Liver (tissue), 9 donors: ENCODE measurements around the gene CABP4. TPM values are rescaled to one million over a fixed set of nuclear protein-coding genes. Genes with fewer than 3 reads are reported as not detected.
A peak's percentile ranks its signal among the peaks of the same experiment; 100 is the strongest.

Source experiments
- DNase-seq: peaks from one replicate; pipeline ENCODE4 v3.0.0-alpha.2; 2017; ENCODE audit warnings: low spot score
- H3K27ac ChIP-seq, 2 donors: one replicate each; pipeline ENCODE4 v1.7.0; 2013; ENCODE audit warnings: inconsistent platforms in 2 of 2, low read length in 2 of 2, control low read depth in 1 of 2, low read depth in 1 of 2, mild to moderate bottlenecking in 1 of 2
- H3K27me3 ChIP-seq, 4 donors: one replicate each; pipeline versions ENCODE4 v1.6.1 to v1.7.0; 2013; ENCODE audit warnings: low read length in 3 of 4, inconsistent platforms in 1 of 4, mild to moderate bottlenecking in 1 of 4, moderate library complexity in 1 of 4; ENCODE audit not compliant: control insufficient read depth in 4 of 4, insufficient read depth in 4 of 4
- H3K36me3 ChIP-seq, 4 donors: one replicate each; pipeline versions ENCODE4 v1.6.1 to v1.7.0; 2013; ENCODE audit warnings: low read length in 3 of 4, mild to moderate bottlenecking in 3 of 4, low read depth in 1 of 4, moderate library complexity in 1 of 4; ENCODE audit not compliant: control insufficient read depth in 4 of 4, insufficient read depth in 3 of 4
- H3K4me1 ChIP-seq, 4 donors: one replicate each; pipeline versions ENCODE4 v1.6.1 to v1.7.0; 2013; ENCODE audit warnings: low read length in 3 of 4, mild to moderate bottlenecking in 3 of 4, moderate library complexity in 1 of 4; ENCODE audit not compliant: control insufficient read depth in 4 of 4, insufficient read depth in 4 of 4
- H3K4me3 ChIP-seq, 3 donors: one replicate each; pipeline versions ENCODE4 v1.6.1 to v1.7.0; 2013; ENCODE audit warnings: low read length in 3 of 3, control low read depth in 1 of 3, low read depth in 1 of 3, mild to moderate bottlenecking in 1 of 3
- H3K9ac ChIP-seq, 2 donors: one replicate each; pipeline ENCODE4 v1.7.0; 2013; ENCODE audit warnings: low read length in 2 of 2, mild to moderate bottlenecking in 2 of 2, moderate library complexity in 2 of 2, control low read depth in 1 of 2, low read depth in 1 of 2
- H3K9me3 ChIP-seq, 4 donors: one replicate each; pipeline versions ENCODE4 v1.6.1 to v1.7.0; 2013; ENCODE audit warnings: low read length in 3 of 4; ENCODE audit not compliant: control insufficient read depth in 4 of 4
- EGR1 ChIP-seq, 2 donors: IDR thresholded peaks; 2 replicates each; pipeline ENCODE4 v1.6.1; 2016 to 2018; ENCODE audit warnings: antibody characterized with exemption in 2 of 2, low read depth in 2 of 2
- FOXA1 ChIP-seq: IDR thresholded peaks from 2 replicates; pipeline ENCODE4 v1.6.1; 2016; ENCODE audit warnings: antibody characterized with exemption
- FOXA2 ChIP-seq: IDR thresholded peaks from 2 replicates; pipeline ENCODE4 v1.6.1; 2016; ENCODE audit warnings: antibody characterized with exemption
- GABPA ChIP-seq, 2 donors: IDR thresholded peaks in 1 of 2; conservative IDR thresholded peaks in 1 of 2; 2 replicates each; pipeline ENCODE4 v1.6.1; 2016; ENCODE audit warnings: antibody characterized with exemption in 2 of 2, mild to moderate bottlenecking in 1 of 2, moderate library complexity in 1 of 2
- HNF4A ChIP-seq, 2 donors: conservative IDR thresholded peaks; 2 replicates each; pipeline ENCODE4 v1.6.1; 2016; ENCODE audit warnings: antibody characterized with exemption in 2 of 2, mild to moderate bottlenecking in 2 of 2
- HNF4G ChIP-seq: IDR thresholded peaks from 2 replicates; pipeline ENCODE4 v1.6.1; 2016; ENCODE audit warnings: antibody characterized with exemption
- JUND ChIP-seq, 2 donors: IDR thresholded peaks; 2 replicates each; pipeline ENCODE4 v1.6.1; 2016; ENCODE audit warnings: antibody characterized with exemption in 2 of 2
- NR2F2 ChIP-seq: IDR thresholded peaks from 2 replicates; pipeline ENCODE4 v1.6.1; 2016; ENCODE audit warnings: antibody characterized with exemption
- RAD21 ChIP-seq, 2 donors: IDR thresholded peaks; 2 replicates each; pipeline ENCODE4 v1.6.1; 2016; ENCODE audit warnings: antibody characterized with exemption in 2 of 2, mild to moderate bottlenecking in 2 of 2
- RXRA ChIP-seq, 2 donors: IDR thresholded peaks; 2 replicates each; pipeline ENCODE4 v1.6.1; 2017 to 2018; ENCODE audit warnings: antibody characterized with exemption in 2 of 2, mild to moderate bottlenecking in 1 of 2
- SP1 ChIP-seq: IDR thresholded peaks from 2 replicates; pipeline ENCODE4 v1.6.1; 2018; ENCODE audit warnings: antibody characterized with exemption, mild to moderate bottlenecking
- TAF1 ChIP-seq: conservative IDR thresholded peaks from 2 replicates; pipeline ENCODE4 v1.6.1; 2016; ENCODE audit warnings: antibody characterized with exemption, mild to moderate bottlenecking
- YY1 ChIP-seq: IDR thresholded peaks from 2 replicates; pipeline ENCODE4 v1.6.1; 2016; ENCODE audit warnings: antibody characterized with exemption, mild to moderate bottlenecking
- WGBS: extraction: QIAGEN DNeasy Blood & Tissue Kit; methylation state at CpG from one replicate; pipeline ENCODE4 v1.1.7; 2013; 5-methylcytosine and 5-hydroxymethylcytosine counted together
- polyA plus RNA-seq, 2 donors: library from polyadenylated mRNA; stranded (reverse) in 1 of 2; unstranded in 1 of 2; fragments of 200-250 nt in 1 of 2; fragments of >200 nt in 1 of 2; fragmentation: Nextera tagmentation in 1 of 2; extraction: Ambion mirVana in 1 of 2; gene quantifications; one replicate each; pipeline versions ENCODE4 v1.2.1 to v1.2.3, GENCODE V29; 2013 to 2015
- total RNA-seq, 2 donors: library from RNA; depleted of rRNA; stranded (reverse); fragments of >200 nt; gene quantifications; one replicate each; pipeline ENCODE4 v1.2.3, GENCODE V29; 2014
- TF ChIP-seq, protein P1 (sequence below): IDR thresholded peaks from 2 replicates; pipeline ENCODE4 v1.6.1; 2016; ENCODE audit warnings: antibody characterized with exemption
- TF ChIP-seq, protein P2 (sequence below): IDR thresholded peaks from 2 replicates; pipeline ENCODE4 v1.6.1; 2016; ENCODE audit warnings: antibody characterized with exemption
- TF ChIP-seq, protein P3 (sequence below): IDR thresholded peaks from 2 replicates; pipeline ENCODE4 v1.6.1; 2016; ENCODE audit warnings: antibody characterized with exemption, mild to moderate bottlenecking
- TF ChIP-seq, protein P4 (sequence below): IDR thresholded peaks from 2 replicates; pipeline ENCODE4 v1.6.1; 2016; ENCODE audit warnings: antibody characterized with exemption
- TF ChIP-seq, protein P5 (sequence below): fragments of 150-350 bp; IDR thresholded peaks from 2 replicates; pipeline ENCODE4 v1.5.1; 2017; ENCODE audit warnings: improper control_type of control experiment, low read depth, low read length; ENCODE audit not compliant: missing input control
- donor health status: healthy.
- donor health status: healthy.
- donor health status: healthy.
- donor health status: healthy.
- donor health status: healthy.

Gene CABP4
- total and polyA plus RNA-seq, 4 donors: 0.85 to 2.9 (median 1.6) TPM

DNA sequence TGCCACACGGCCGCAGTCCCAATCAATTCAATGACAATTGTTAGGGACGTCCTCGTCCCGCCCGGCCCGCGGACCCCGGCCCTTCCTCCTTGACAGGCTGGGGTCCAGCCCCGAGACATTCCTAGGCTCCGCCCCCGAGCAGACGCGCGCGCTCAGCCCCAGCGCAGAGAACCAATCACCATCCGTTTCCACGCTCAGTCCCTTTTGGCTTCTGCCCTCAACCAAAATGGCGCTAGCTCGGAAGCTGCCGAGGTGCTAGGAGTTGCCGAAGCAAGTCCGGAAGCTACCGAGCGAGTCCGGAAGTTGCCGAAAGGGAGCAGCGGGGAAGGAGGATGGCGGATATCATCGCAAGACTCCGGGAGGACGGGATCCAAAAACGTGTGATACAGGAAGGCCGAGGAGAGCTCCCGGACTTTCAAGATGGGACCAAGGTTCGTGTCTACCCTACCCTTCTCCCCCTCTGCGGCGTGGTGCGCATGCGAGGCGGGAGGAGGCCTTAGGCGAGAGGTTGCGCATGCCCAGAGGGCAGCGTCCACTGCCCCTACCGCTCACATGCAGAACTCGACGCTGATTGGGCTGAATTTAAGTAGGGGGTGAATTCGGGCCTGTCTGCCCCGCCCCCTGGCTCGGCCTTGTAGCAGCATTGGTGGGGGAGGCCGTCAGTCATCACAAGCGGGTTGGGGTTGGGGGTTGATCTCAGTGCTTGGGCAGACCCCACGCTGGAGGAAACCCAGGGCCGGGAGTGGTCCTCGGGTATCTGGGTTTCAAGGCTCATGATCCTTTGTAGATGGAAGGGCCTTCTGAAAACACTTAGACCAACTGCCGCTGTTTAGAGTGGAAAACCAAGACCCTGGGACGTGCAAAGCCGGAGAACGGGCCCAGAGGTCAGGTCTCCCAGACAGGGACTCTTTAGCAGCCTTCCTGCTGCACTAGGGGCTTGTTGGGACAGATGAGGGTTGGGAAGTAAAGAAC is 28.0 kb downstream of the CABP4 start, which contains the start of gene AIP:
AIP (plus strand) TSS at position 200 of the 972 bp plus-strand sequence; CDS start at position 333, 133 bp downstream.
- no peaks in the 10 kb centered on the region for H3K9me3 ChIP-seq
- H3K9ac ChIP-seq: peak within 1 kb of the TSS; percentile 68 to 79
- 11% methylated on average over 60 of the region's 60 CpGs for WGBS
- TF ChIP-seq HNF4A (conservative IDR thresholded peaks at IDR 0.05): peak in 1 of 2 donors; percentile 34
- peak; percentile 67 for TF ChIP-seq SP1
- TF ChIP-seq, protein P1, sequence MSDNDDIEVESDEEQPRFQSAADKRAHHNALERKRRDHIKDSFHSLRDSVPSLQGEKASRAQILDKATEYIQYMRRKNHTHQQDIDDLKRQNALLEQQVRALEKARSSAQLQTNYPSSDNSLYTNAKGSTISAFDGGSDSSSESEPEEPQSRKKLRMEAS: peak; percentile 100
- TF ChIP-seq, protein P2, sequence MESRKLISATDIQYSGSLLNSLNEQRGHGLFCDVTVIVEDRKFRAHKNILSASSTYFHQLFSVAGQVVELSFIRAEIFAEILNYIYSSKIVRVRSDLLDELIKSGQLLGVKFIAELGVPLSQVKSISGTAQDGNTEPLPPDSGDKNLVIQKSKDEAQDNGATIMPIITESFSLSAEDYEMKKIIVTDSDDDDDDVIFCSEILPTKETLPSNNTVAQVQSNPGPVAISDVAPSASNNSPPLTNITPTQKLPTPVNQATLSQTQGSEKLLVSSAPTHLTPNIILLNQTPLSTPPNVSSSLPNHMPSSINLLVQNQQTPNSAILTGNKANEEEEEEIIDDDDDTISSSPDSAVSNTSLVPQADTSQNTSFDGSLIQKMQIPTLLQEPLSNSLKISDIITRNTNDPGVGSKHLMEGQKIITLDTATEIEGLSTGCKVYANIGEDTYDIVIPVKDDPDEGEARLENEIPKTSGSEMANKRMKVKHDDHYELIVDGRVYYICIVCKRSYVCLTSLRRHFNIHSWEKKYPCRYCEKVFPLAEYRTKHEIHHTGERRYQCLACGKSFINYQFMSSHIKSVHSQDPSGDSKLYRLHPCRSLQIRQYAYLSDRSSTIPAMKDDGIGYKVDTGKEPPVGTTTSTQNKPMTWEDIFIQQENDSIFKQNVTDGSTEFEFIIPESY: peak; percentile 74
- TF ChIP-seq GABPA (IDR thresholded peaks at IDR 0.05 in 1 of 2, conservative IDR thresholded peaks at IDR 0.05 in 1 of 2): peak in 1 of 2 donors; percentile 86
- peak; percentile 10 to 13 for TF ChIP-seq RXRA (IDR thresholded peaks at IDR 0.05)
- TF ChIP-seq FOXA2: no peak
- no peak for TF ChIP-seq TAF1
- TF ChIP-seq HNF4G: peak; percentile 72
- TF ChIP-seq EGR1 (IDR thresholded peaks at IDR 0.05; ENCODE audit: low read depth in 2 of 2): no peak
- no peak for TF ChIP-seq FOXA1
- TF ChIP-seq, protein P3, sequence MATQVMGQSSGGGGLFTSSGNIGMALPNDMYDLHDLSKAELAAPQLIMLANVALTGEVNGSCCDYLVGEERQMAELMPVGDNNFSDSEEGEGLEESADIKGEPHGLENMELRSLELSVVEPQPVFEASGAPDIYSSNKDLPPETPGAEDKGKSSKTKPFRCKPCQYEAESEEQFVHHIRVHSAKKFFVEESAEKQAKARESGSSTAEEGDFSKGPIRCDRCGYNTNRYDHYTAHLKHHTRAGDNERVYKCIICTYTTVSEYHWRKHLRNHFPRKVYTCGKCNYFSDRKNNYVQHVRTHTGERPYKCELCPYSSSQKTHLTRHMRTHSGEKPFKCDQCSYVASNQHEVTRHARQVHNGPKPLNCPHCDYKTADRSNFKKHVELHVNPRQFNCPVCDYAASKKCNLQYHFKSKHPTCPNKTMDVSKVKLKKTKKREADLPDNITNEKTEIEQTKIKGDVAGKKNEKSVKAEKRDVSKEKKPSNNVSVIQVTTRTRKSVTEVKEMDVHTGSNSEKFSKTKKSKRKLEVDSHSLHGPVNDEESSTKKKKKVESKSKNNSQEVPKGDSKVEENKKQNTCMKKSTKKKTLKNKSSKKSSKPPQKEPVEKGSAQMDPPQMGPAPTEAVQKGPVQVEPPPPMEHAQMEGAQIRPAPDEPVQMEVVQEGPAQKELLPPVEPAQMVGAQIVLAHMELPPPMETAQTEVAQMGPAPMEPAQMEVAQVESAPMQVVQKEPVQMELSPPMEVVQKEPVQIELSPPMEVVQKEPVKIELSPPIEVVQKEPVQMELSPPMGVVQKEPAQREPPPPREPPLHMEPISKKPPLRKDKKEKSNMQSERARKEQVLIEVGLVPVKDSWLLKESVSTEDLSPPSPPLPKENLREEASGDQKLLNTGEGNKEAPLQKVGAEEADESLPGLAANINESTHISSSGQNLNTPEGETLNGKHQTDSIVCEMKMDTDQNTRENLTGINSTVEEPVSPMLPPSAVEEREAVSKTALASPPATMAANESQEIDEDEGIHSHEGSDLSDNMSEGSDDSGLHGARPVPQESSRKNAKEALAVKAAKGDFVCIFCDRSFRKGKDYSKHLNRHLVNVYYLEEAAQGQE: peak; percentile 62
- TF ChIP-seq RAD21 (IDR thresholded peaks at IDR 0.05): peak in 1 of 2 donors; percentile 47
- TF ChIP-seq, protein P4, sequence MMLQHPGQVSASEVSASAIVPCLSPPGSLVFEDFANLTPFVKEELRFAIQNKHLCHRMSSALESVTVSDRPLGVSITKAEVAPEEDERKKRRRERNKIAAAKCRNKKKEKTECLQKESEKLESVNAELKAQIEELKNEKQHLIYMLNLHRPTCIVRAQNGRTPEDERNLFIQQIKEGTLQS: no peak
- TF ChIP-seq, protein P5, sequence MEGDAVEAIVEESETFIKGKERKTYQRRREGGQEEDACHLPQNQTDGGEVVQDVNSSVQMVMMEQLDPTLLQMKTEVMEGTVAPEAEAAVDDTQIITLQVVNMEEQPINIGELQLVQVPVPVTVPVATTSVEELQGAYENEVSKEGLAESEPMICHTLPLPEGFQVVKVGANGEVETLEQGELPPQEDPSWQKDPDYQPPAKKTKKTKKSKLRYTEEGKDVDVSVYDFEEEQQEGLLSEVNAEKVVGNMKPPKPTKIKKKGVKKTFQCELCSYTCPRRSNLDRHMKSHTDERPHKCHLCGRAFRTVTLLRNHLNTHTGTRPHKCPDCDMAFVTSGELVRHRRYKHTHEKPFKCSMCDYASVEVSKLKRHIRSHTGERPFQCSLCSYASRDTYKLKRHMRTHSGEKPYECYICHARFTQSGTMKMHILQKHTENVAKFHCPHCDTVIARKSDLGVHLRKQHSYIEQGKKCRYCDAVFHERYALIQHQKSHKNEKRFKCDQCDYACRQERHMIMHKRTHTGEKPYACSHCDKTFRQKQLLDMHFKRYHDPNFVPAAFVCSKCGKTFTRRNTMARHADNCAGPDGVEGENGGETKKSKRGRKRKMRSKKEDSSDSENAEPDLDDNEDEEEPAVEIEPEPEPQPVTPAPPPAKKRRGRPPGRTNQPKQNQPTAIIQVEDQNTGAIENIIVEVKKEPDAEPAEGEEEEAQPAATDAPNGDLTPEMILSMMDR: peak; percentile 18
- TF ChIP-seq JUND (IDR thresholded peaks at IDR 0.05): no peak
- TF ChIP-seq YY1: peak; percentile 100
- TF ChIP-seq NR2F2: no peak
- H3K4me3 ChIP-seq: peak within 1 kb of the TSS; percentile 53 to 65 (median 61)
- peak within 1 kb of the TSS; percentile 62 to 74 for H3K27ac ChIP-seq
- H3K27me3 ChIP-seq: no peaks in the 10 kb centered on the region
- peak; percentile 98 for DNase-seq
- peaks cover 2 to 5% (median 3%) of the 10 kb centered on the region in 4 donors for H3K36me3 ChIP-seq
- H3K4me1 ChIP-seq: peaks cover 10 to 25% (median 15%) of the 10 kb centered on the region in 4 donors
